Measurements from ENCODE around the gene ATXN2L. TPM values are rescaled to one million over a fixed set of nuclear protein-coding genes. Genes with fewer than 3 reads are reported as not detected.
"Not testable (repeated sequence)": the region's sequence is repeated elsewhere in the genome, so short reads cannot be mapped to it uniquely, and the experiment has no call there.

Gene ATXN2L, protein sequence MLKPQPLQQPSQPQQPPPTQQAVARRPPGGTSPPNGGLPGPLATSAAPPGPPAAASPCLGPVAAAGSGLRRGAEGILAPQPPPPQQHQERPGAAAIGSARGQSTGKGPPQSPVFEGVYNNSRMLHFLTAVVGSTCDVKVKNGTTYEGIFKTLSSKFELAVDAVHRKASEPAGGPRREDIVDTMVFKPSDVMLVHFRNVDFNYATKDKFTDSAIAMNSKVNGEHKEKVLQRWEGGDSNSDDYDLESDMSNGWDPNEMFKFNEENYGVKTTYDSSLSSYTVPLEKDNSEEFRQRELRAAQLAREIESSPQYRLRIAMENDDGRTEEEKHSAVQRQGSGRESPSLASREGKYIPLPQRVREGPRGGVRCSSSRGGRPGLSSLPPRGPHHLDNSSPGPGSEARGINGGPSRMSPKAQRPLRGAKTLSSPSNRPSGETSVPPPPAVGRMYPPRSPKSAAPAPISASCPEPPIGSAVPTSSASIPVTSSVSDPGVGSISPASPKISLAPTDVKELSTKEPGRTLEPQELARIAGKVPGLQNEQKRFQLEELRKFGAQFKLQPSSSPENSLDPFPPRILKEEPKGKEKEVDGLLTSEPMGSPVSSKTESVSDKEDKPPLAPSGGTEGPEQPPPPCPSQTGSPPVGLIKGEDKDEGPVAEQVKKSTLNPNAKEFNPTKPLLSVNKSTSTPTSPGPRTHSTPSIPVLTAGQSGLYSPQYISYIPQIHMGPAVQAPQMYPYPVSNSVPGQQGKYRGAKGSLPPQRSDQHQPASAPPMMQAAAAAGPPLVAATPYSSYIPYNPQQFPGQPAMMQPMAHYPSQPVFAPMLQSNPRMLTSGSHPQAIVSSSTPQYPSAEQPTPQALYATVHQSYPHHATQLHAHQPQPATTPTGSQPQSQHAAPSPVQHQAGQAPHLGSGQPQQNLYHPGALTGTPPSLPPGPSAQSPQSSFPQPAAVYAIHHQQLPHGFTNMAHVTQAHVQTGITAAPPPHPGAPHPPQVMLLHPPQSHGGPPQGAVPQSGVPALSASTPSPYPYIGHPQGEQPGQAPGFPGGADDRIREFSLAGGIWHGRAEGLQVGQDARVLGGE
- 35.9 TPM for polyA plus RNA-seq

- peaks cover 17 to 28% (median 22%) of the 10 kb centered on the region in 3 donors for H3K4me1 Mint-ChIP-seq
- H3K27ac Mint-ChIP-seq = peak within 1 kb of the TSS; percentile 99 to 100 (median 100)
- peak within 1 kb of the TSS; percentile 97 to 99 (median 98) for H3K4me3 Mint-ChIP-seq
- H3K9me3 Mint-ChIP-seq = no peaks in the 10 kb centered on the region
- no peaks in the 10 kb centered on the region for H3K27me3 Mint-ChIP-seq
- no peaks in the 10 kb centered on the region for H3K36me3 Mint-ChIP-seq
These were observed at the start of gene ATXN2L for GRCh38 chr16:28822520-28823290. ATXN2L (plus strand) TSS chr16:28822999; CDS start chr16:28823260, 261 bp downstream.

DNA sequence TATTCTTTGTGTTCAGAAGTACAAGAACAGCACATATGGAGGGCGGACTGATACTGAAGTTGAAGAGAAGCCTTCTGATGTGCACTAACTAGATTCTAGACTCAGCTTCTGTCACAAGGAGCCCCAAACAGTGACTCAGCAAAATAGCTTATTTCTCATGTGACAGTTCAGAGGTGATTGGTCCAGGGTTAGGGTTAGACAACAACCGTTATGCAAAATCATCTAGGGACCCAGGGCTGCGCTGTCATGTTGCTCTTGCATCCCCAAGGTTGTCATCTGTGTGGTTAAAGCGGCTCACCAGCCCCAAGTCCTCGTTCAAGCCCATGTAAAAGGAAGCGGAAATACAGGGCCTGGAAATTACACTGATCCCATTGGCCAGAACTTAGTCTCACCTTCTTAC, 41.1 kb upstream of the ATXN2L start:
- not testable (repeated sequence) for H3K36me3 Mint-ChIP-seq, H3K27ac Mint-ChIP-seq, H3K27me3 Mint-ChIP-seq, H3K4me3 Mint-ChIP-seq, H3K9me3 Mint-ChIP-seq, H3K4me1 Mint-ChIP-seq

GRCh38 chr16:28782357-28782756, 40.4 kb upstream of the ATXN2L start:
- H3K27me3 Mint-ChIP-seq, H3K36me3 Mint-ChIP-seq, H3K4me3 Mint-ChIP-seq, H3K9me3 Mint-ChIP-seq, H3K4me1 Mint-ChIP-seq, H3K27ac Mint-ChIP-seq: not testable (repeated sequence)

- not testable (repeated sequence) for H3K27me3 Mint-ChIP-seq, H3K36me3 Mint-ChIP-seq, H3K4me1 Mint-ChIP-seq, H3K9me3 Mint-ChIP-seq, H3K27ac Mint-ChIP-seq
- H3K4me3 Mint-ChIP-seq = peak overlapping the region in 2 of 4 donors; percentile 38 to 91
These were observed 20.4 kb upstream of the ATXN2L start for GRCh38 chr16:28802235-28803019.

- not testable (repeated sequence) for H3K36me3 Mint-ChIP-seq, H3K27me3 Mint-ChIP-seq, H3K4me3 Mint-ChIP-seq, H3K4me1 Mint-ChIP-seq, H3K9me3 Mint-ChIP-seq, H3K27ac Mint-ChIP-seq
These were observed 15.2 kb upstream of the ATXN2L start for GRCh38 chr16:28807445-28808120.

- H3K4me1 Mint-ChIP-seq = peaks cover 13 to 22% (median 13%) of the 10 kb centered on the region in 3 donors
- H3K27me3 Mint-ChIP-seq = no peaks in the 10 kb centered on the region
- H3K9me3 Mint-ChIP-seq = no peaks in the 10 kb centered on the region
- H3K27ac Mint-ChIP-seq = peak overlapping the region in 1 of 3 donors; percentile 99
- H3K4me3 Mint-ChIP-seq = peak overlapping the region in 1 of 4 donors; percentile 91
- H3K36me3 Mint-ChIP-seq = peaks cover 4% of the 10 kb centered on the region
These were observed 2.8 kb upstream of the ATXN2L start for GRCh38 chr16:28820016-28820415.

GRCh38 chr16:28820546-28820945, 2.3 kb upstream of the ATXN2L start:
- peak overlapping the region in 2 of 4 donors; percentile 88 to 91 for H3K4me3 Mint-ChIP-seq
- peaks cover 17 to 22% (median 18%) of the 10 kb centered on the region in 3 donors for H3K4me1 Mint-ChIP-seq
- H3K36me3 Mint-ChIP-seq, H3K9me3 Mint-ChIP-seq, H3K27me3 Mint-ChIP-seq: not testable (repeated sequence)
- H3K27ac Mint-ChIP-seq = peak overlapping the region in 2 of 3 donors; percentile 78 to 99

DNA sequence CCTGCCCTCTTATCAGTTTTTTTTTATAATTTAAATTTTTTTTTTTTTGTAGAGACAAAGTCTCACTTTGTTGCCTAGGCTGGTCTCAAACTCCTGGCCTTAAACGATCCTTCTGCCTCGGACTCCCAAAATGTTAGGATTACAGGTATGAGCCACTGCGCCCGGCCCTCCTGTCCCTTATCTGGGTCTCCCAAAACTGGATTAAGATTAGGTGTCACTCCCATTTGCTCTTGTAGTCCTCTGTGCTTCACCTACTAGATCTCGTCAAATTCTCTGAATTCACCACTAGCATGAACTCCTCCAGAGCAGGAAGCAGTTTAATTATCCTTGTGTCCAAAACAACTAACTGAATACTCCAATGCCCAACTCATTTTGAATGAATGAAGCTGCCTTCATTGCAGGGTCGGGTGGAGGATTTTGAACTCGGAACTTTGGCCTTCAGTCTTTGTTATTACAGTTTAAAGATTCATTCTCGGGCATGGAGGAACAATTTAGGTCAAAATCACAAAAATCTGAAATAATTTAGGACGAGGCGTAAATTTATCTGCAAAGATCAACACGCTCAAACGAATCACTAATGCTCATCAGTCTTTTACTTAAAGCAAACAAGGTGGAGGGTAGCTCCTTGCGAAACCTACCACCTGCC, 802 bp upstream of the ATXN2L start:
- Mint-ChIP-seq H3K36me3 (no peaks in the 10 kb centered on the region), H3K9me3 (no peaks in the 10 kb centered on the region)

DNA sequence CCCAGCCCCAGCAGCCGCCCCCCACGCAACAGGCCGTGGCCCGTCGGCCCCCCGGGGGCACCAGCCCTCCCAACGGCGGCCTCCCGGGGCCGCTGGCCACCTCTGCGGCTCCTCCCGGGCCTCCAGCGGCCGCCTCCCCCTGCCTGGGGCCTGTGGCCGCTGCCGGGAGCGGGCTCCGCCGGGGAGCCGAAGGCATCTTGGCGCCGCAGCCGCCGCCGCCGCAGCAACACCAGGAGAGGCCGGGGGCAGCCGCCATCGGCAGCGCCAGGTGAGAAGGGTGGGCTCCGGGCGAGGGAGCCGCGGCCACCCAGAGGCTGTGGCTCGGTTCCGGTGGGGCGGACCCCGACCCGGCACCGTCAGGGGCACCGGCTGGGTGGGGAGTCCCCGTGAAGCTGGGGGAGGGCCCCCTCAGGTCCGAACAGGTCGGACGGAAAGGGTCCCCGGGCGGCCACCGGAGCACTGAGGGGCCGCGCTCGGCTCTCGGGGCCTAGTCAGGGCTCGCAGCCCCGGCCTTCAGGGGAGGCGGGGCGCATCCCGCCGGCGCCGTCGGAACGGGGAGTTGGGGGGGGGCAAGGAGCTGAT, 583 bp downstream of the ATXN2L start:
- Mint-ChIP-seq H3K4me3 (peak overlapping the region; percentile 97 to 99 (median 98)), H3K27me3 (no peaks in the 10 kb centered on the region), H3K9me3 (no peaks in the 10 kb centered on the region), H3K36me3 (no peaks in the 10 kb centered on the region), H3K4me1 (peaks cover 17 to 28% (median 26%) of the 10 kb centered on the region in 3 donors), H3K27ac (peak overlapping the region in 2 of 3 donors; percentile 99 to 100)

More for the DNA sequence above, 802 bp upstream of the ATXN2L start:
- Mint-ChIP-seq H3K27ac (peak overlapping the region; percentile 95 to 99 (median 95)), H3K4me3 (peak overlapping the region; percentile 80 to 93 (median 92)), H3K4me1 (peaks cover 17 to 28% (median 22%) of the 10 kb centered on the region in 3 donors), H3K27me3 (no peaks in the 10 kb centered on the region)

DNA sequence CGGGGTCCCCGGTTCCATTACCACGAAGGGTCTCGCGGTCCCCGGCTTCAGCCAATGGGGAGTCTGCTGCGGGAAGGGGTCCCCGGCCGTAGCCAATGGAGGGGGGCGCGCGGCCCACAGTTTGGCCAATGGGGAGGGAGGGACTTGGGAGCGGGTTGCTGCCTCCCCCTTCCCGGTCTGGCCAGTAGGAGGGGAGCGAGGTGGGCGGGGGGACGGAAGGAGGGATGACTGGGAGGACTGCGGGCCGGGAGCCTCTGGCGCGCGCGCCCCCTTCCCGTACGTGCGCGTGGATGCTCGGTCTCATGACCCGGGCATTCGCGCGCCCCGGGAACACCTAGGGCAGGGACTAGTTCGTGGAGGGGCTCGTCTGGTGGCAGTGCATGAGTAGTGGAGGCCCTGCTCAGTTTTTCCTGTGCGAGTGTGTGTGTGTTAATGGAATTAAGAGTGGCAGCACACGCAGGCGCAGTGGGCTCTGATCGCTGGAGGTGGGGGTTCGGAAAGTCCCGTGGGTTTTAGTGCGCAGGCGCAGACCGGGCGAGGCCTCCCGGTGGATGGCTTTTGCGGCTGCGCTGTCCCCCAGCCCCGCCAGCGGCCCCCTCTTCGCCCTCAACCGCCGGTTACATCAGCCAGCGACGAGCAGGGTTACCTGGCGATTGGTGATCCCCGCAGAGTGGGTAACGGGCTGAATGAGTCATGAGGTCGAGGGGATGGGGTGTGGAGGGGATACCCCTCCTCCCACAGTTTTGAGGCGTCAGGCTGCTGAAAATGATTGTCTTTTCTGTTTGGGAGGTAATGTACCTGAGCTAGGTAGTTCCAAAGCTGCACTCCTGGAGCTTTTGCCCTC, 1.3 kb downstream of the ATXN2L start:
- H3K36me3 Mint-ChIP-seq = no peaks in the 10 kb centered on the region
- no peaks in the 10 kb centered on the region for H3K27me3 Mint-ChIP-seq
- H3K4me1 Mint-ChIP-seq = peaks cover 17 to 28% (median 24%) of the 10 kb centered on the region in 3 donors
- H3K4me3 Mint-ChIP-seq = peak overlapping the region; percentile 97 to 99 (median 98)
- H3K9me3 Mint-ChIP-seq = no peaks in the 10 kb centered on the region
- H3K27ac Mint-ChIP-seq = peak overlapping the region; percentile 99 to 100 (median 100)

DNA sequence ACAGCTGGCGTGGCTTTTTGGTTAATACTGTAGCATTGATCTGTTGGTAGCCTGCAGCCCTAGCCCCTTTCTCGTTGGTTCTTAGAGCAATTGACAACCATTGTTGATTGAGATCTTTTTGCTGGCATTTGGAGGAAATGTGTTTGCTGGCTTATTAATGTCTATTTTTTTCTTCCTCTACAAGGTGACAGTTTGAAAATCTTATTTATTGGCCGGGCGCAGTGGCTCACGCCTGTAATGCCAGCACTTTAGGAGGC, 1.8 kb downstream of the ATXN2L start:
- Mint-ChIP-seq H3K9me3 (no peaks in the 10 kb centered on the region), H3K4me1 (peaks cover 17 to 28% (median 24%) of the 10 kb centered on the region in 3 donors), H3K27ac (peak overlapping the region; percentile 99 to 100 (median 100)), H3K36me3 (no peaks in the 10 kb centered on the region), H3K4me3 (peak overlapping the region; percentile 97 to 99 (median 98)), H3K27me3 (no peaks in the 10 kb centered on the region)

DNA sequence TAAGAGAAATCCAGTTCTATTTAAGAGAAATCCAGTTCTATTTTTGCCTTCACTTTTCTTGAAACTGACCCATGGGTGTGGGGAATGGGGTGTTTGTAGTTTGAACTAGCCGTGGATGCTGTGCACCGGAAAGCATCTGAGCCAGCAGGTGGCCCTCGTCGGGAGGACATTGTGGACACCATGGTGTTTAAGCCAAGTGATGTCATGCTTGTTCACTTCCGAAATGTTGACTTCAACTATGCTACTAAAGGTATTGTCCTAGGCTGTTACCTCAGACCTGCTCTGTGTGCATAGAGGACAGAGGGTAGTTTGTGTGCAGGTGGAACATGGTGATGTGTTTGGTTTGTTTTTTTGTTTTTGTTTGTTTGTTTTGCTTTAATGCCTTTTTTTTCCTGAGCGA, 3.3 kb downstream of the ATXN2L start:
- H3K4me3 Mint-ChIP-seq = peak overlapping the region in 3 of 4 donors; percentile 51 to 83 (median 52)
- peaks cover 1% of the 10 kb centered on the region for H3K36me3 Mint-ChIP-seq

More for the DNA sequence above, 3.3 kb downstream of the ATXN2L start:
- no peaks in the 10 kb centered on the region for H3K9me3 Mint-ChIP-seq
- peak overlapping the region in 2 of 3 donors; percentile 77 to 85 for H3K27ac Mint-ChIP-seq
- peaks cover 15 to 23% (median 20%) of the 10 kb centered on the region in 3 donors for H3K4me1 Mint-ChIP-seq
- H3K27me3 Mint-ChIP-seq = no peaks in the 10 kb centered on the region

All from IgD-negative memory B cell (primary cell).